GM19238 (cell line): ENCODE results near the gene PDE1C.

Experiments used
- DNase-seq: peaks from one replicate; pipeline ENCODE4 v3.0.0; 2011; ENCODE audit warnings: low spot score; ENCODE audit not compliant: insufficient read length

PDE1C gene

DNA sequence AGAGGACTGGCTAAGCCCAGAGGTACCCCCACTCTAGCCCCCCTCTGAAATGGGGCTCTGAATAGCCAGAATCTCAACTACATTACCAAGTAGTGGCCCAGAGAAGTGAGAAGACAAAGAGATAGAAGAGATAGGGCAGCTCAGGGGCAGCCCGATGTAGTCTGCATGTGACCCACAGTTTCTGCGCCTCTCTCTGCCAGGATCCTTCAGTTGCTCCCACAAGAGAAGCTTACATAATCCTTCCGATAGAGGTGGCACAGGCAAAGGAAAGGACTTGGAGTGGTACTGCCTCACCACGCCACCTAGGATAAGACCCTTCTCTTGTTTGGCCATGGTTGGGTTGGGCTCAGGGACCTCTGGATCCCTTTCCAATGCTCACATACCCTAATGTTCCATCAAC is 5.4 kb upstream of the PDE1C start:
- DNase-seq: no peak

DNA sequence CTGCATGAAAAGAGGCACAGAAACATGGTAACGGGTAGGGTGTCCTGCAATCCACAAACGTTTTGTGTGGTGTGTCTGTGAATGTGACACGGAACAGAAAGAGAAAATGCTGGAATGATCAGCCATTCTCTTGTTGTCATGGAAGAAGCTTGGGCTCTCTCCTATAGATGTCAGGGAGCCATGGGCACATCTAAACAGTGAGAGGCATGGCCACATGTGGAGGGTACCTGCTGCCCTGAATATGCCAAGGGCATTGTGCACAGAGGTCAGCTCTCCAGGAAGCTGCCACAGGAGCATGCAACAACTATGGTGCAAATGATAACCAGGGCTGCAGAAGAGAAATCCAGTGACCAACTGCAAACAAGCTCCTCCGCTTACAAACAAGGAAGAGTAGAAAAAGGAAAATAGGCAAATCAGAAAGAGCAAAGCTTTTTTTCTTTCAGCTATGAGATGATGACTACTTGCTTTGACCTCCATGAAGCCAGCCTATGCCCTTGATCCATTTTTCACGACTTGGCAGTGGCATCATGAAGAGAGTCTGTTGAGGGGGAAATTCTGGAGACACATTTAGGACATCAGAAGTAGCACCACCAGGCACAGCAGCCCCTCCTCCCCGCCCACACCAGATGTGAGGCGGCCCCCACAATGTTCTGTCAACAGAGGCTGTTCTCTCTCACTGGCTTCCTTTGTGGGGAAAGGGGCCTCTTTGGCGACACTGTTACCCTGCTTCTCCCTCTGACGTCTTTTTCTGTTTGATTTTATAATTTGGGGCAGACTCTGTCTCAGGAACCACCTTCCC is 4.8 kb upstream of the PDE1C start:
- DNase-seq: no peak

DNA sequence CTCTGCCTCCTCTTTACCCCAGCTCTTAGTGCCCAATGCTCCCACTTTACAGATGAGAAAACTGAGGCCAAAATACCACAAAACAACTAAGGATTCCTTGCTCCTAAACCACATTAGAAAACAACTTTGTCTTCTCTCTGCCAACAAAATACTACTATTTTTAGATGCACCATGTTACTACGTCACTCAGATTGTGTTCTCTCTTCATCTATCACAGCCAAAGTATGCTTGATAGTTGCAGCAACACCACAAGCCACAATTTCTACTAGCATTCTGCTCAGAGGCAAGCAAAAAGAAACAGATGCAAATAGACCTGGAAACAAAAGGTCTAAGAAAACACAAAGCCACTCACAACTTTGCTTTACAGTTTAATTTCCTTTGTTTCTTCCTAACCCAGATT is 3.3 kb upstream of the PDE1C start:
- no peak for DNase-seq

DNA sequence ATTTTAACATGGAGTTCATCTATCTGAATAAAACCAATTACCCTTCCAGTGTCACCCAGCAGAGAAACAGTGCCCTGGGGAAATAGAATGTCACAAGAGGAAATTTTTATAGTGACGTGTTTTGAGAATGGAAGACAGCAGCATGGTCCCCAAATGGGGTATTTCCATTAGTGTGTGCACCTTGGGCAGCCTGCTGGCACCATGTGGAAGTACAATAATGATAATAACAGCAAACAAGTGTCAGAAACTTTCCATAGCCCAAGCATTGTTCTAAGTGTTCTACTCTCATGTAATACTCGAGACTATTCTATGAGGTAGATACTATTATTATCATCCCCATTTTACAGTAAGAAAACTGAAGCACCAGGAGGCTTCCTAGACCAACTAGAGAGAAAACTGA is 2.2 kb upstream of the PDE1C start:
- no peak for DNase-seq

DNA sequence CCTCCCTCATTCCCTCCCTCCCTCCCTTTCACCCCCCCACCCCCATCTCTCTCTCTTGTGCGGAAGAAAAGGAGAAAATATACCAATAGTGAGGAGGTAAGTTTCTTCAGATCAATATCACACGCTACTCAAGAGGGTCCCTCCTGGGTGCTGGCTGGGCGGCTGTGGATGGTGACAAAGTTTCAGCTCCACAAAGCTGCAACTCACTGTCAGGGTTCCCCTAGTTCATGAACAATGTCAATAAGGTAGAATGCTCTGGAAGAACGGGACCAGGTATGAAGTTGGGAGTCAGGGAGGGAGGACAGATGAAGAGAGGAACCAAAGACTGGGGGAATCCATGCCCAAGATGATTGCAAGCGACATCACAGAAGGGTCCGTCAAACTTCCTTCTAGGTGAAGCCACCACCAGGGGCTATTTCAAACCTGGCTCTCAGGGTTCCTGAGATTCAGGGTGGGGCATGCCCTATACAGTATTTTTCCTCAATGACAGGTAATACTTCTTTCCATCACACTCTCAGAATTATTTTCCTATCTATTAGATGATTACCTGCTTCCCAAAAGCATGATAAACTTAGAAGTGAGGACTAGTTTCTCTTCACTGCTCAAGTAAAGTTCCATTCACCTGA is 1.4 kb upstream of the PDE1C start:
- no peak for DNase-seq

DNA sequence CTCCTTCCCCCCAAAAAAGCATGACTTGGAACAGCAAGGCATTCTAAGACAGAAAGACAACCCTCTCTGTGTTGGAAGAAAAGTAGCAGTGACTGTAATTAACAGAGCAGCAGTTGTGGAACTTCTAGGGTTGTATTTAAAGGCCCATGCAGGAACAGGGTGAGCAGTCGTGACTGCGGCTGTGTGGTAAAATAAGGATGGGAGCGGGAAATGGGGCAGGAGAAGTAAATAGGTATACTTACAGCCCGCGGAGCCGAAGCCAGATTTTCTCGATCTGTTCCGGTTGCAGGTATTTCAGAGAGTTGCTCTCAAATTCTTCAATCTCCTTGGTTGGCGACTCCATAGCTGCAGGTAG is 179 bp downstream of the PDE1C start:
- DNase-seq: no peak

DNA sequence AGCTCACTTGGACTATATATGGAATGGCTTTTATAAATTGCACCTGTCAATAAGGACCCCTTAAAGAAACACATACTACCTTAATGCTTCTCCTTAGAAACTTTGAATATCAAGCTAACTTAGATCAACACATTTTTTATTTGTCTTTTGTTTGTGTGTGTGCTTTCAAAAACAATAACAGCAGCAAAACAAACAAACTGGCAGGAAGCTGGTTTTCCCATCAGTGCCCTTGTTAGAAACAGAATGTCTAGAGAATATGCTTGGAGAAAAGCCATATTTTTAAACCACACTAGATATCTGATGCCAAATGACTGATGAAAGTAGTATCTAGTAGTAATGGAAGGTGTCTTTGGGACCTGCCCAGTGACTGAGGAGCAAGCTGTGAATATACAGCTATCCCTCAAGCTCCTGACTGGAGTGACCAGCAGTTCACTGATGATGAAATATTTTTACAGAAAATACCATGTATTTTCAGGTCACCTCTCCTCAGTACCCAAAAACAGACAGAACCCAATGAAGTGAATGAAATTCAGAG is 1.0 kb downstream of the PDE1C start:
- no peak for DNase-seq

DNA sequence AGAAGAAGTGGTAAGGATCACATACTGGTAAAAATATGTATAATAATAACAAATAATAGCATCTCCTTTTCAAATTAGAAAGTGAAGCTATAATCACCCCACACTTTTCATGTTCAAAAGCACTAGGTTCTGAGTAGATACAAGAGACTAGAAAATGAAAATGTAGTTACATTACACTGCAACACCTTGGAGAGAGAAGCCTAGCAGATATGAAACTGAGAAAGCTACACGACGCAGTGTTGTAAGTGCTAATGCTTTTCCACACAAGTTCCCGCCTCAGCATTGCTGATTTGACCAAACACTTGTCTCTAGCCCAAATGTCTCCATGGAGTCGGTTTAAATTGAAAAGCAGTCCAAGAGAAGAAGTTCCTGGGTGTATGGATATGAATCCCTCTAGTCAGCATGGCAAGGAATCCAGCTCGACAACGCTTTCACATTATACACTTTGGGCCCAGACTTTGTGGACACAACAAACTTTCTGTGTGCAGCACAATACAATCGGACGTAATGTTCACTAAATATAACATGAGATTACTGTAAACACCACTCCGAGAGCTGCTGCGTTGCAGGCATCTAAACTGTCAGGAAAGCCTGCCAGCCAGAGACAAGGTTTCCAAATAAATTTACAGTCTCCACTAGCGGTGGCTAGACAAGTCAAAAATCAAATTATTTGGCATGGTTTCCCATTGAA is 1.7 kb downstream of the PDE1C start:
- no peak for DNase-seq

DNA sequence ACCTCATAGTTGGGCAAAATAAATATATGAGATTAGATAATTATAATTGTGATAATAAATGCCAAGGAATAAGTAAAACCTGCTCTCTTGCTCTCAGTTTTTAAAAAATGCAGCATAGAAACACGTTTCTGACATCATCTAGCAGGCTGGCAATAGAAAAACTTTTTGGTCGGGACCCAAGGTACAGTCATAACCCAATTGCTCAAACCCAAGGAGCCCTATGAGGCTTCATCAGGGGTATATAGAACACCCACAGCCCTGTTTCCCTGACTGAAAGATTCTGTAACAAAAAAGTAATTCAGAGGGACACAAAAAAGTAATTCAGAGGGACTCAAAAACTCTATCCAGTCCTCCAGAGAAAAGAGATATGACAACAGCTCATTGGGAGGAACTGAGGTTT is 3.8 kb downstream of the PDE1C start:
- no peak for DNase-seq

DNA sequence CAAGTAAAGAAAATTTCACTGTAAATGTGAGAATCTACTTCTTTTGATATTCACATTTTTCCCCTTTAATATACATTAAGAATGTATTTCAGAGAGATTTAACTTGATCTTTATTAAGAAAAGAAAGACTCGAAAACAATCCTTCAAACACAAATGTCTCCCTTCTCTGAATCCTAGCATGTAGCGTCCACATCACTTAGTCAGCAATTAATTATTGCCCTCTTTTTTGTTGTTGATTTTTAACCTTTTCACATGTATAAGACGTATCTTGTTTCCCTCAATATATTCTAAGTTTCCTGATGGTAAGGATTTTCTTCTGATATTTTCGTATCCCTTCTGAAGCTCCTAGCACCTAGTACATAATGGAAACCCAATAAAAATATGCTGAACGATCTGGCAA is 6.6 kb downstream of the PDE1C start:
- no peak for DNase-seq

DNA sequence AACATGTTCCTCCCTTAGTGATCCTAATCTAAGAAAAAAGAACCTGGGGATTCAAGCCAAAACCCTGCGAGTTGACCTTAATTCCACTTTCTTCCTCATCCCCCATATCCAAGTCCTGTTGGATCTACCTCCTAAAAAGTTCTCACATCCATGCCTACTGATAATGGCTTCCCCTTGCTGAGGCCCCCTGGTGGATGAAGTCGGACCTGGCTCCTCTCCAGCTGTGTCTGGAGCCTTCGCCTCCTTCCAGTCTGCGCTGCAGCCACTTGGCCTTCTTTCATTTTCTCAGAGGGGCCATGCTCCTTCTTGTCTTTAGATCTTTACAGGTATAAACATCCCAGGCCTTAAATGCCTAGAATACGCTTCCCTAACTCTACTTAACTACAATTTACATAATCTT is 8.1 kb downstream of the PDE1C start:
- peak; percentile 13 for DNase-seq

DNA sequence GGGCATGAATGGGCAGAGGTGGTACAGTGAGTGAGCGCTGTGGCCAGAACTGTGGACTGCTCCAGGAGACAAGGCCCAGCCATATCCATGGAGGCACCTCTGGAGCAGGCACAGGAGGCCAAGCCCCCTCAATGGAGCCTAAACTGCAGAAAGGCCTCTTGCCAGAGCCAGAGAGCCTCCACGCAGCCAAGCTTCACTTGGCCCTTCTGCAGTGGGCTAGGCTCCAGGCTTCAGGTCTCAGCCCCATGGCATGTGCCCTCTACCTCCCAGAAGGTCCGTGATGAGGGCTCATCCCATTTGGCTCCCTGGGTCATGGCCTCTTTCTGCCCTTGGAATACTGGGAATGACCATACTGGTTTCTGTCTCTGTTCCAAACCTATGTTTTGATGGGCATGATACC is 8.9 kb downstream of the PDE1C start:
- no peak for DNase-seq

DNA sequence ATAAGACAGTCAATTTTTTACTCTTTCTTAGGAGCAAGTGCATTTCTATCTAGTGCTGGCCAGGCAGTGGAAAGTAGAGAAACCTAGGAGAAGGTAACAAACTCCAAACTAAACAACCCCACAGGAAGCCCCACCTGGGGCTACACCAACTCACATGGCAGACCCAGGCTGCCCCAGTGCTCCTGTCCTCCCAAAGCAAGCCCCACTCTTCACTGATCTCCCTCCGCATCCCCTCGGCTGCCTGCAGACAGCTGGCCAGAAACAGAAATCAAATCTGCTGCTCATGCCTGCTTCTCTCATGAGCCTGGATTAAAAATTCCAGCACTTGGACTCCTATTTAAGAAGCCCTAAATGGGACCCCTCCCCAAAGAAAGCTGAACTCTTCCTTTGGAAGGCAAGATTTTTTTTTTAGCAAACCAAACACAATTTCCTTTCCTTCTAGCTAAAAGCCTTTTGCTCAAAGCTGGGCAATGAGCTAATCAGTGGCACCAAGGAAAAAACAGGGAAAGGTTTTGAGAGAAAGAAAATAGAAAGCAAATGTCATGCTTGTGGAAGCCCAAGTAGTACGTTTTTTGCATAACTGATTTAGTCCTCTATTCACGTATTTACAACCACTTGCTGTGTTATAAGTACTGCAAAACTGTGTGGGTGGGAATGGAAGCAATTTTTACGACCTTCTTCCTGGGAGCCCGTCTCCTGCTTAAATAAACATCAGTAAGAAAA is 10.8 kb downstream of the PDE1C start:
- no peak for DNase-seq

DNA sequence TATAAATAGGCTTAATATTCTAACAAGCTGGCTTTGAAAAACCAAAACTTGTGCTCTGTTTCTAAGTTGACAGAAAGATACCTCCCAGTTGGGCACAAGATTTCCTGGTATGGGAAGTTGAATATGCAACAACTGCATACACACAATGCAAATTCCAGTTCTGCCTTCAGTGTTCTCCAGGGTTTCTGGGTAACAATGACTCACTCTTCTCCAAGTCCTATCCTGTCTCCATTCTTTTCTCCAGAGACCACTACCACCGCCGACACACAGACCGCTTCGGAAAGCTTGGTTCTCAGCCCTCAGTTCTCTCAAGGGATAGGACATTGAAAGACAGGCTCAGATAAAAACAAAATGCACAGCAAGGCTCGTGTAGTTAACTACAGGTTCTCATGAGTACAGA is 12.2 kb downstream of the PDE1C start:
- no peak for DNase-seq

DNA sequence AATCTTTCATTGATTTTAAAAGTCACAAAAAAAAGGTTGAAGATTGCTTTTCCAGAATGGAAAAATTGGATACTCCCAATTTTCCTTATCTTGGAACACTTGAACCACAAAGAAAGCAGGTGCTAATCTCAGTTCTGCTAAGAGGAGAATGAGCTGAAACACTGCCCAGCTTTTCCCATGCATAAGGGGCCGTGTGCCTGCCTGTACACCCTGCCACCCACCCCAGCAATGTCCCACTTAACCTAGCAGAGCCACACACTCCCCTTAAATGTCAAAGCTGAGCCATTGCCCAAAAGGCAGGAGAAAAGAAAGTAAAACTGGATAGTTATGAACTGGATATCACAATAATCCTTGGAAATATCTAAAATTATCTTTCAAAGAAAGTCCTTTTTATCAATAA is 13.4 kb downstream of the PDE1C start:
- no peak for DNase-seq

DNA sequence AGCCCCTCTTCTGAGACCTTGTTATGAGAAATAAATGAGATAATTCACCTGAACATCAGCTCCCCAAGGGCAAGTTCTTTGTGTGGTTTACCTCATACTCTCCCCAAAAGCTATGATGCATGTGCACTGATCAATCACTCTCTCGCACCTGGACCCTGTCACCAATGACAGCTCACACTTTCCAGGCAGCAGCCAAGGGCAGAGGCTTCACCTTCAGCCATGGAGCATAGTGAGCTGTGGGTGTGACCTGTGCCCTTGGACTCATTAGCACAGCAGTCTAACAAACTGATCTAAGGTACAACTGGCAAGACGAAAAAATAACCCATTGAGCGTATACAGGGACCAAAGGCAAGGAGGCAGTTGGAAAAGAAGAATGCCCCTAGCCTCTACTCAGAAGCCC is 17.0 kb downstream of the PDE1C start:
- no peak for DNase-seq

DNA sequence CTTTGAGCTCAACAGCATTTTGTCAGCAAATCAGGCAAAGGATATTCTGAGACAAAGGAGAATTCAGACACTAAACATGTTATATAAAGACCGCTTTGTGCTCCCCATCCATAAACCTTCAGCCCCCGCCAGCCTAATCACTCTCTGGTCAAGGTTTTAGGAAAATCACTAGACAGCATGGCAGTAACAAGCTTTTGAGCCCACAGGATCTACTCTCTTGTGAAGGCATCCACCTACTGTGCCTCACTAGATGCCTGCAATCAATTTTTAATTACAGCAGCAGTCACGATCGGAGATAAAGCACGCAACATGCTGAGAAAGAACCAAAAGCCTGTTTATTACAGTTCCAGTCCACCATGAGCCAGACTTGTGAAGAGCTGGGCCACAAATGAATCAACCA is 19.1 kb downstream of the PDE1C start:
- no peak for DNase-seq

DNA sequence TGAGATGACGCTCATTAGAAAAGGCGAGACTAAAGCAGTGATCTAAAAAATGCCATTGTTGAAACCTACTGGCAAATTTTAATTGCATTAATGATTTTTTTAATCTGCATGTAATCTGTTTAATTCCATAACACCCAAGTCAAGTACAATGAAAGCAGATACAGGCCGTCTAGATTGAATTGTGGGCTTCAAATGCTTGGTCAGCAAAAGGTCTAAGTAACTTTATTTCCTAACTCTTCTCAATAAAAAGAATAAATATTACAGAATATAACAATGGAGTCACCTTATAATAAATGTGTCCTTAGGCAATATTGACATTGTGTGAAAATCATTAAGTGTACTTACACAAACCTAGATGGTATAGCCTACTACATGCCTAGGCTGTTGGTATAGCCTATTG is 20.6 kb downstream of the PDE1C start:
- no peak for DNase-seq

DNA sequence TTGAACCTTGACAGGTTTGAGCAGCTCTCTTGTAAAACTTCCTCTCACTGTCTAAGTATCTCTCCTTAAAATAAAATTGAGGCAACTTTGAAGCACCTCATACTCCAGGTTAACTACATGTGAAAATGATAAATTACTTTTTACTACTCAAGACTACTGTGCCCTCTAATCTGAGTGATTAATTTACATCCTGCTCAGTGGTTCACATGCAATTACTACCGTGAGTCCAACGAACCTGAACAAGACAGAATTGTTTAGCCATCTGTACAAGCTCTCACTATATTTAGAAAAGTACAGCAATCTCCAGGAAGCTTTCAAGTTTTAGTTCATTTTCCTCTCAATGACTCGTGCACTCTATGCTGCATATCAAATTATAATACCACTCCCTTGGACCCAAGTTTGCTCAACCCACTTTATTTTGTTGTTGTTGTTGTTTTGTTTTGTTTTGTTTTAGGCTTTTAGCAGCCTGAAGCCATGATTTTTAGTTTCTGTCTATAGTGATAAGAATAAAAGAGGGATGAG is 21.2 kb downstream of the PDE1C start:
- DNase-seq: no peak

DNA sequence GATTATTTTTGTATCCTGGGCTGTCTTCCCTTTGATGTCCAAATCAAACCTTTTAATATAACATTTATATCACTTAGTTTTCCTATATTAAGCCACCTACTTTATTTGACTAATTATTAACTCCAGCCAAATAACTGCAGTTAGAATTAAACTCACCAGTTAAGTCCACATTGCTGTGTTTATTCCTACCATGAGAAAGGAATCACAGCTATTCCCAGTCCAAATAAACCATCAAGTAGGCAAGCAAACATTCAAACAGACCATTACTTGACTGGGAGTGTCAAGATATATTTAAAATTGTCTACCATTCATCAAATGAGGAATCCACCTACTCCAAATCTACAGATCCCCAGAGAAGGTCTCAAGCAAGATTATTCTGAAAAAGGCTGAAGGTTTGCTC is 22.4 kb downstream of the PDE1C start:
- DNase-seq: no peak

DNA sequence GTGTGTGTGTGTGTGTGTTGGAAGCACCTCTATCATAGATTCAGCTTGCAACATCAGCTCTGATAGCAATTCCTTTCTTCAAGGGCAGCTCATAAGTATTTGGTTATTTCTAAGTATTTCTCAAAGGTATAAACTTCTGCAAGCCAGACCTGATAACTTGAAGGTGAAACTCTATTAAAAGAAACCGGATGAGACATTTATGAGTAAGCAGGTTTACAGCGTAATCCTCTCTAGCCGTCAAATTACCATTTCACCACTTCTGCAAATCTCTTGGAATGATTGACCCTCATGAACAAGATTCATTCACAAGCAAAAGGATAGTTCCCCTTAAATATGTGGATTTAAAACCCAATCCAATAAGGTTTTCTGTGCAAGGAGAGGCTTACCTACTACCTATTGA is 23.1 kb downstream of the PDE1C start:
- DNase-seq: no peak

DNA sequence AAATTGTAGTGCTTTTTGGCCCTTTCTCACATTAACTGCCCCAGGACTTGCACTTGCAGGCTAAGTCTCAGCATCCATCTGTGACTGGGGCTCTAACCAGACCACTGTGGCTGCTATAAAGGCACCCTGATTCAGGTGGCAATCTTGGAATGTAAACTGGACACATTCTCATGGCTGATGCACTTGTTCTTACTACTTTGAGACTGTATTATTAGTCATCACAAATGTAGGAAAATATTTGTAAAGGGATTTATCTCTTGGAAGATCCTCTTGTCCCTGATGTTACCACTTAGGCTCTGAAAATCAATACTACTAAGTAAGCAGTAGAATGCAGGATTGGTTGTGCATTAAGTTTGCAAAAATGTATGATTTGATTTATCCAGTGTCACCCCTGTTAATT is 25.0 kb downstream of the PDE1C start:
- DNase-seq: no peak
